SK-N-SH (cell line): ENCODE measurements around the gene SUMF1. TPM values are rescaled to one million over a fixed set of nuclear protein-coding genes. Genes with fewer than 3 reads are reported as not detected.

Source experiments
- CTCF ChIA-PET: fragments of 300-600, 350-600 bp; formaldehyde crosslinking; extraction: SDS; loops from one replicate; lab custom pipeline; 2021; lab: Yijun Ruan, JAX
- POLR2A ChIA-PET: fragments of 350-600 bp; sonication (Branson Sonifier 250); formaldehyde crosslinking; extraction: SDS; loops from one replicate; lab custom pipeline; 2020; ENCODE audit warnings: antibody characterized with exemption, inconsistent platforms; lab: Yijun Ruan, JAX
- DNase-seq: peaks from one replicate; pipeline ENCODE4 v3.0.0; 2012
- H2AFZ ChIP-seq: fragments of 200-600 bp; sonication (generic); 2 replicates; pipeline ENCODE4 v1.8.1; 2016; ENCODE audit warnings: antibody characterized with exemption, mild to moderate bottlenecking, low read depth
- H3F3A ChIP-seq: fragments of 200-600 bp; sonication (generic); replicated peaks from 2 replicates; pipeline ENCODE3; 2016; ENCODE audit warnings: antibody characterized with exemption, mild to moderate bottlenecking; ENCODE audit not compliant: insufficient read depth
- H3K27ac ChIP-seq, 2 experiments: fragments of 200-500 bp in 1 of 2; fragments of 200-600 bp in 1 of 2; sonication (Bioruptor generic) in 1 of 2; sonication (generic), shearing (Covaris generic) in 1 of 2; 2 replicates each; pipeline versions ENCODE4 v1.5.1 to v1.6.1; 2014 to 2016; ENCODE audit warnings: low read depth in 2 of 2, inconsistent platforms in 1 of 2, low read length in 1 of 2, mild to moderate bottlenecking in 1 of 2, mixed read lengths in 1 of 2
- H3K27me3 ChIP-seq: fragments of 200-600 bp; sonication (generic), shearing (Covaris generic); 2 replicates; pipeline ENCODE4 v1.6.1; 2016; ENCODE audit warnings: mixed run types; ENCODE audit not compliant: insufficient read depth
- H3K36me3 ChIP-seq, 2 experiments: fragments of 200-500 bp in 1 of 2; fragments of 200-600 bp in 1 of 2; sonication (Bioruptor generic) in 1 of 2; sonication (generic) in 1 of 2; replicated peaks in 1 of 2; 2 replicates each; pipeline versions ENCODE3 to v1.5.1; 2014 to 2016; ENCODE audit warnings: low read length in 1 of 2, mild to moderate bottlenecking in 1 of 2; ENCODE audit not compliant: insufficient read depth in 2 of 2, control insufficient read depth in 1 of 2
- H3K4me1 ChIP-seq, 2 experiments: fragments of 200-500 bp in 1 of 2; fragments of 200-600 bp in 1 of 2; sonication (Bioruptor generic) in 1 of 2; sonication (generic), shearing (Covaris generic) in 1 of 2; 2 replicates each; pipeline versions ENCODE4 v1.5.1 to v1.6.1; 2014 to 2016; ENCODE audit warnings: low read depth in 1 of 2, low read length in 1 of 2, mixed run types in 1 of 2; ENCODE audit not compliant: insufficient read depth in 2 of 2, control insufficient read depth in 1 of 2
- H3K4me2 ChIP-seq: fragments of 200-600 bp; sonication (generic), shearing (Covaris generic); 2 replicates; pipeline ENCODE4 v1.6.1; 2017; ENCODE audit warnings: mixed run types
- H3K4me3 ChIP-seq, 2 experiments: fragments of 200-500 bp in 1 of 2; fragments of 200-600 bp in 1 of 2; sonication (Bioruptor generic) in 1 of 2; sonication (generic), shearing (Covaris generic) in 1 of 2; 2 replicates each; pipeline versions ENCODE4 v1.5.1 to v1.8.1; 2014 to 2016; ENCODE audit warnings: low read depth in 2 of 2, inconsistent platforms in 1 of 2, low read length in 1 of 2, mild to moderate bottlenecking in 1 of 2, mixed read lengths in 1 of 2, moderate library complexity in 1 of 2
- H3K79me2 ChIP-seq: fragments of 200-600 bp; sonication (generic); 2 replicates; pipeline ENCODE4 v1.8.1; 2017; ENCODE audit warnings: mild to moderate bottlenecking; ENCODE audit not compliant: insufficient read depth
- H3K9ac ChIP-seq: fragments of 200-600 bp; sonication (generic); 2 replicates; pipeline ENCODE4 v1.6.1; 2017; ENCODE audit warnings: mixed run types
- H3K9me2 ChIP-seq: fragments of 200-600 bp; sonication (generic); 2 replicates; pipeline ENCODE4 v1.6.1; 2017; ENCODE audit warnings: mixed run types
- H3K9me3 ChIP-seq: fragments of 200-600 bp; sonication (generic); 2 replicates; pipeline ENCODE4 v1.6.1; 2017; ENCODE audit warnings: mixed run types, mild to moderate bottlenecking, moderate library complexity
- H4K20me1 ChIP-seq: fragments of 200-600 bp; sonication (generic); 2 replicates; pipeline ENCODE4 v1.6.1; 2017; ENCODE audit warnings: mild to moderate bottlenecking, mixed run types; ENCODE audit not compliant: insufficient read depth
- CHD2 ChIP-seq: fragments of 150-350 bp; IDR thresholded peaks from 2 replicates; pipeline ENCODE4 v1.6.1; 2018; ENCODE audit warnings: low read length; ENCODE audit not compliant: partially characterized antibody
- CTCF ChIP-seq: fragments of 200-600 bp; sonication (generic); IDR thresholded peaks from 2 replicates; pipeline ENCODE4 v1.6.1; 2017; ENCODE audit warnings: antibody characterized with exemption, mild to moderate bottlenecking, moderate library complexity
- FOXJ3 ChIP-seq: sonication (generic); formaldehyde crosslinking; IDR thresholded peaks from 2 replicates; pipeline ENCODE4 v1.5.1; 2020; ENCODE audit warnings: mild to moderate bottlenecking, missing genetic modification reagents
- FOXM1 ChIP-seq: IDR thresholded peaks from 2 replicates; pipeline ENCODE4 v1.4.0; 2012; ENCODE audit warnings: low read depth, mild to moderate bottlenecking
- PBX3 ChIP-seq: IDR thresholded peaks from 2 replicates; pipeline ENCODE4; 2012
- POLR2AphosphoS5 ChIP-seq: IDR thresholded peaks from 2 replicates; pipeline ENCODE4 v1.6.1; 2012; ENCODE audit warnings: low read depth, low read length
- RFX5 ChIP-seq: IDR thresholded peaks from 2 replicates; pipeline ENCODE4 v1.6.1; 2012; ENCODE audit warnings: mild to moderate bottlenecking, improper control_type of control experiment, low read length
- RXRA ChIP-seq: IDR thresholded peaks from 2 replicates; pipeline ENCODE4 v1.4.0; 2012; ENCODE audit warnings: low read depth, mild to moderate bottlenecking, borderline replicate concordance
- SIN3A ChIP-seq: IDR thresholded peaks from 2 replicates; pipeline ENCODE4 v1.6.1; 2012; ENCODE audit warnings: low read depth, mild to moderate bottlenecking, low read length, moderate library complexity, borderline replicate concordance
- SMC3 ChIP-seq: IDR thresholded peaks from 2 replicates; pipeline ENCODE4 v1.6.1; 2012; ENCODE audit warnings: low read depth, low read length, improper control_type of control experiment
- ZBTB33 ChIP-seq: IDR thresholded peaks from 2 replicates; pipeline ENCODE4 v1.4.0; 2012; ENCODE audit warnings: low read depth, borderline replicate concordance
- WGBS: methylation state at CpG from one replicate; pipeline ENCODE4 v1.1.6; 2017; ENCODE audit warnings: low lambda C conversion rate; 5-methylcytosine and 5-hydroxymethylcytosine counted together
- polyA plus RNA-seq, 3 experiments: library from polyadenylated mRNA; depleted of rRNA; stranded (reverse); fragments of >200 nt; gene quantifications; 2 replicates each; pipeline ENCODE4 v1.2.3, GENCODE V29; 2012

The SUMF1 gene
- polyA plus RNA-seq, 1 of the 3 experiments (the other 2 are of a cell fraction), result 56.9 TPM

GRCh38 chr3:4341336-4341675, 125.8 kb downstream of the SUMF1 start:
- Histone ChIP-seq H3F3A (no peaks in the 10 kb centered on the region), H4K20me1 (no peaks in the 10 kb centered on the region), H3K36me3 (no peaks in the 10 kb centered on the region), H3K27me3 (no peaks in the 10 kb centered on the region), H3K27ac (no peak overlapping the region), H3K9ac (no peak overlapping the region), H3K9me2 (no peaks in the 10 kb centered on the region), H3K4me3 (no peak overlapping the region), H3K4me2 (no peak overlapping the region), H3K4me1 (peaks cover 5% of the 10 kb centered on the region in 2 experiments; a peak in 2 of 4 replicates), H3K79me2 (no peaks in the 10 kb centered on the region), H3K9me3 (no peaks in the 10 kb centered on the region), H2AFZ (no peak overlapping the region)
- POLR2A ChIA-PET, result no interaction called here
- CTCF ChIA-PET, result interaction anchor here (0.5 to 4.6 kb wide), 3 partner anchors 10 to 300 kb away, joined by 3 to 28 read pairs (median 27); no protein-coding TSS in a partner anchor
- no peak for DNase-seq
- no peak for TF ChIP-seq RFX5
- TF ChIP-seq FOXM1, result no peak
- TF ChIP-seq SIN3A, result no peak
- TF ChIP-seq CTCF, result no peak
- TF ChIP-seq CHD2, result no peak

GRCh38 chr3:4340411-4341335, 126.4 kb downstream of the SUMF1 start:
- no peak for DNase-seq
- Histone ChIP-seq H3K4me3 (no peak overlapping the region), H3F3A (no peaks in the 10 kb centered on the region), H3K4me1 (peaks cover 5% of the 10 kb centered on the region in 2 experiments; a peak in 2 of 4 replicates), H3K27me3 (no peaks in the 10 kb centered on the region), H3K9me2 (no peaks in the 10 kb centered on the region), H3K9me3 (no peaks in the 10 kb centered on the region), H3K4me2 (no peak overlapping the region), H3K36me3 (no peaks in the 10 kb centered on the region), H2AFZ (no peak overlapping the region), H4K20me1 (no peaks in the 10 kb centered on the region), H3K9ac (no peak overlapping the region), H3K27ac (no peak overlapping the region), H3K79me2 (no peaks in the 10 kb centered on the region)
- ChIA-PET POLR2A (no interaction called here), CTCF (interaction anchor here (0.5 to 4.6 kb wide), 3 partner anchors 10 to 301 kb away, joined by 3 to 28 read pairs (median 27); no protein-coding TSS in a partner anchor)
- 86% methylated on average over 6 of the region's 6 CpGs for WGBS
- TF ChIP-seq RXRA, result no peak
- no peak for TF ChIP-seq FOXJ3 (CRISPR knock-in tag)
- TF ChIP-seq SMC3, result no peak
- no peak for TF ChIP-seq ZBTB33
- TF ChIP-seq POLR2AphosphoS5, result no peak
- no peak for TF ChIP-seq PBX3
